ENCODE results near the gene TNNC1.

GRCh38 chr3:52438579-52439425, 15.0 kb downstream of the TNNC1 start:
- no peak for TF ChIP-seq POLR2A (IDR thresholded peaks at IDR 0.05)
- TF ChIP-seq CTCF (IDR thresholded peaks at IDR 0.05), result no peak
- no peak for TF ChIP-seq POLR2AphosphoS5 (IDR thresholded peaks at IDR 0.05)

All from breast epithelium (tissue), 3 donors.